ENCODE data around the gene OSBPL8. TPM values are rescaled to one million over a fixed set of nuclear protein-coding genes. Genes with fewer than 3 reads are reported as not detected.
A peak's percentile ranks its signal among the peaks of the same experiment; 100 is the strongest.

OSBPL8 gene
- total and polyA plus RNA-seq, 9 of the 15 experiments (the other 6 are each of a cell fraction or from before 2014, with no cell fraction given): 17.4 to 82.7 (median 42.8) TPM

DNA sequence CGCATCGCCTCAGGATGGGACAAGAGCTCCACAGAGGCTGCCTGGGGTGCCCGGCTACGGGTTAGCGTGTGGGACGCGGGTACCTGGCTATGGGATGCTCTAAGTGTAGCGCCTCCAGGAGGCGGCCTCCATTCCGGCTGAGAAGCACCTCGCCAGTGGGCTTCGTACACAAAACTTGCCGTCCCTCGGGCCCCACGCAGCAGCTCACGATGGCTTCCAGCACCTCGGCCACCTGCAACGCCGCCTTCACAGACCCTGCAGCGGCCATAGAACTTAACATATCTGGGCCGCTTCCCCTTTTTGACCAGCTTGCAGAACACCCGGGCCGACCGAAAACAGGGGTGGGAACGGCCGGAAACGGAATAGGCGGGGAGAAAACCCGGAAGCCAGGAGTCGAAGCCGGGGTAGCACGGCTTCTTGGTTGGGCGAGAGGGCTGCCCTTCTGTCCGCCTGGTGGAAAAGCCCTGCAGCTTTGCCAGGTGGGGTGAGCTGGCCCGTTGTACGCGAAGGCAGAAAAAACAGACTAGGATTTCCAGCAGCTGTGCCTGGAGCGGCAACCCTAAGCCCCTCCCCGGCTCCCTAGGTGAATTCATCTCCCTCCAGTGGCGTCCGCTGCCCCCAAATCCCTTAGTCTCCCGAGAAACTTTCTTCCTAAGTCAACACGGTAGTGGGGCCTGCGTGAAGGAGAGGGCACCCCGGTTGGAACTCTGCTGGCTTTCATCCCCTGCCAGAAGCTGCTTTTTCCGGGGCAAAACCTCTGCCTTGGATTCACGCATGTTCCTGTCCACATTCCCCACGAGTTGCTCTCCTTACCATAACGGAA is 211.3 kb downstream of the OSBPL8 start, which contains the start of gene BBS10 (continued):
- TF ChIP-seq, protein P1, sequence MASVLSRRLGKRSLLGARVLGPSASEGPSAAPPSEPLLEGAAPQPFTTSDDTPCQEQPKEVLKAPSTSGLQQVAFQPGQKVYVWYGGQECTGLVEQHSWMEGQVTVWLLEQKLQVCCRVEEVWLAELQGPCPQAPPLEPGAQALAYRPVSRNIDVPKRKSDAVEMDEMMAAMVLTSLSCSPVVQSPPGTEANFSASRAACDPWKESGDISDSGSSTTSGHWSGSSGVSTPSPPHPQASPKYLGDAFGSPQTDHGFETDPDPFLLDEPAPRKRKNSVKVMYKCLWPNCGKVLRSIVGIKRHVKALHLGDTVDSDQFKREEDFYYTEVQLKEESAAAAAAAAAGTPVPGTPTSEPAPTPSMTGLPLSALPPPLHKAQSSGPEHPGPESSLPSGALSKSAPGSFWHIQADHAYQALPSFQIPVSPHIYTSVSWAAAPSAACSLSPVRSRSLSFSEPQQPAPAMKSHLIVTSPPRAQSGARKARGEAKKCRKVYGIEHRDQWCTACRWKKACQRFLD (CRISPR knock-in tag; IDR thresholded peaks at IDR 0.05): peak; percentile 83
- TF ChIP-seq, protein P2, sequence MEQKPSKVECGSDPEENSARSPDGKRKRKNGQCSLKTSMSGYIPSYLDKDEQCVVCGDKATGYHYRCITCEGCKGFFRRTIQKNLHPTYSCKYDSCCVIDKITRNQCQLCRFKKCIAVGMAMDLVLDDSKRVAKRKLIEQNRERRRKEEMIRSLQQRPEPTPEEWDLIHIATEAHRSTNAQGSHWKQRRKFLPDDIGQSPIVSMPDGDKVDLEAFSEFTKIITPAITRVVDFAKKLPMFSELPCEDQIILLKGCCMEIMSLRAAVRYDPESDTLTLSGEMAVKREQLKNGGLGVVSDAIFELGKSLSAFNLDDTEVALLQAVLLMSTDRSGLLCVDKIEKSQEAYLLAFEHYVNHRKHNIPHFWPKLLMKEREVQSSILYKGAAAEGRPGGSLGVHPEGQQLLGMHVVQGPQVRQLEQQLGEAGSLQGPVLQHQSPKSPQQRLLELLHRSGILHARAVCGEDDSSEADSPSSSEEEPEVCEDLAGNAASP (IDR thresholded peaks at IDR 0.05): no peak
- no peak for TF ChIP-seq TCF7 (IDR thresholded peaks at IDR 0.05; ENCODE audit: borderline replicate concordance)
- no peak for TF ChIP-seq CSDE1 (IDR thresholded peaks at IDR 0.05)
- TF ChIP-seq, protein P3, sequence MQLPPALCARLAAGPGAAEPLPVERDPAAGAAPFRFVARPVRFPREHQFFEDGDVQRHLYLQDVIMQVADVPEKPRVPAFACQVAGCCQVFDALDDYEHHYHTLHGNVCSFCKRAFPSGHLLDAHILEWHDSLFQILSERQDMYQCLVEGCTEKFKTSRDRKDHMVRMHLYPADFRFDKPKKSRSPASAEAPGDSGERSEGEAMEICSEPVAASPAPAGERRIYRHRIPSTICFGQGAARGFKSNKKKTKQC (CRISPR knock-in tag; IDR thresholded peaks at IDR 0.05): peak; percentile 21; the same call in 1 of the 2 replicates
- peak; percentile 64; the same call in 1 of the 2 replicates for TF ChIP-seq SP1 (CRISPR knock-in tag; IDR thresholded peaks at IDR 0.05)
- TF ChIP-seq NFATC3 (IDR thresholded peaks at IDR 0.05): no peak
- TF ChIP-seq, protein P4, sequence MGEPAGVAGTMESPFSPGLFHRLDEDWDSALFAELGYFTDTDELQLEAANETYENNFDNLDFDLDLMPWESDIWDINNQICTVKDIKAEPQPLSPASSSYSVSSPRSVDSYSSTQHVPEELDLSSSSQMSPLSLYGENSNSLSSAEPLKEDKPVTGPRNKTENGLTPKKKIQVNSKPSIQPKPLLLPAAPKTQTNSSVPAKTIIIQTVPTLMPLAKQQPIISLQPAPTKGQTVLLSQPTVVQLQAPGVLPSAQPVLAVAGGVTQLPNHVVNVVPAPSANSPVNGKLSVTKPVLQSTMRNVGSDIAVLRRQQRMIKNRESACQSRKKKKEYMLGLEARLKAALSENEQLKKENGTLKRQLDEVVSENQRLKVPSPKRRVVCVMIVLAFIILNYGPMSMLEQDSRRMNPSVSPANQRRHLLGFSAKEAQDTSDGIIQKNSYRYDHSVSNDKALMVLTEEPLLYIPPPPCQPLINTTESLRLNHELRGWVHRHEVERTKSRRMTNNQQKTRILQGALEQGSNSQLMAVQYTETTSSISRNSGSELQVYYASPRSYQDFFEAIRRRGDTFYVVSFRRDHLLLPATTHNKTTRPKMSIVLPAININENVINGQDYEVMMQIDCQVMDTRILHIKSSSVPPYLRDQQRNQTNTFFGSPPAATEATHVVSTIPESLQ (CRISPR knock-in tag; IDR thresholded peaks at IDR 0.05): 0 out of 2 replicates have a peak, but pooled peaks have one; percentile 82
- TF ChIP-seq PHF8 (IDR thresholded peaks at IDR 0.05; ENCODE audit: borderline replicate concordance, low read length): peak; percentile 96
- TF ChIP-seq, protein P5, sequence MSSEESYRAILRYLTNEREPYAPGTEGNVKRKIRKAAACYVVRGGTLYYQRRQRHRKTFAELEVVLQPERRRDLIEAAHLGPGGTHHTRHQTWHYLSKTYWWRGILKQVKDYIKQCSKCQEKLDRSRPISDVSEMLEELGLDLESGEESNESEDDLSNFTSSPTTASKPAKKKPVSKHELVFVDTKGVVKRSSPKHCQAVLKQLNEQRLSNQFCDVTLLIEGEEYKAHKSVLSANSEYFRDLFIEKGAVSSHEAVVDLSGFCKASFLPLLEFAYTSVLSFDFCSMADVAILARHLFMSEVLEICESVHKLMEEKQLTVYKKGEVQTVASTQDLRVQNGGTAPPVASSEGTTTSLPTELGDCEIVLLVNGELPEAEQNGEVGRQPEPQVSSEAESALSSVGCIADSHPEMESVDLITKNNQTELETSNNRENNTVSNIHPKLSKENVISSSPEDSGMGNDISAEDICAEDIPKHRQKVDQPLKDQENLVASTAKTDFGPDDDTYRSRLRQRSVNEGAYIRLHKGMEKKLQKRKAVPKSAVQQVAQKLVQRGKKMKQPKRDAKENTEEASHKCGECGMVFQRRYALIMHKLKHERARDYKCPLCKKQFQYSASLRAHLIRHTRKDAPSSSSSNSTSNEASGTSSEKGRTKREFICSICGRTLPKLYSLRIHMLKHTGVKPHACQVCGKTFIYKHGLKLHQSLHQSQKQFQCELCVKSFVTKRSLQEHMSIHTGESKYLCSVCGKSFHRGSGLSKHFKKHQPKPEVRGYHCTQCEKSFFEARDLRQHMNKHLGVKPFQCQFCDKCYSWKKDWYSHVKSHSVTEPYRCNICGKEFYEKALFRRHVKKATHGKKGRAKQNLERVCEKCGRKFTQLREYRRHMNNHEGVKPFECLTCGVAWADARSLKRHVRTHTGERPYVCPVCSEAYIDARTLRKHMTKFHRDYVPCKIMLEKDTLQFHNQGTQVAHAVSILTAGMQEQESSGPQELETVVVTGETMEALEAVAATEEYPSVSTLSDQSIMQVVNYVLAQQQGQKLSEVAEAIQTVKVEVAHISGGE (CRISPR knock-in tag; IDR thresholded peaks at IDR 0.05): peak; percentile 85 to 98 (median 97)
